Ascending aorta (tissue), 2 donors: ENCODE results near the gene ARL6IP4. TPM values are rescaled to one million over a fixed set of nuclear protein-coding genes. Genes with fewer than 3 reads are reported as not detected.

Source experiments
- DNase-seq, 2 donors: peaks; one replicate each; pipeline ENCODE4 v3.0.0-alpha.2; 2019; ENCODE audit warnings: low spot score in 2 of 2
- H3K27ac ChIP-seq, 2 donors: fragments of 200-600 bp; sonication (generic); one replicate each; pipeline ENCODE4 v1.5.1; 2016 to 2017; ENCODE audit warnings: mild to moderate bottlenecking in 1 of 2
- H3K27me3 ChIP-seq: fragments of 200-600 bp; sonication (generic); one replicate; pipeline ENCODE4 v1.5.1; 2017
- H3K36me3 ChIP-seq, 2 donors: fragments of 200-600 bp; sonication (generic); one replicate each; pipeline ENCODE4 v1.5.1; 2016
- H3K4me1 ChIP-seq, 2 donors: fragments of 200-600 bp; sonication (generic); one replicate each; pipeline ENCODE4 v1.5.1; 2016 to 2017; ENCODE audit warnings: mild to moderate bottlenecking in 1 of 2
- H3K4me3 ChIP-seq, 2 donors: fragments of 200-600 bp; sonication (generic); one replicate each; pipeline ENCODE4 v1.5.1; 2016 to 2017; ENCODE audit warnings: mild to moderate bottlenecking in 1 of 2
- H3K9me3 ChIP-seq, 2 donors: fragments of 200-600 bp; sonication (generic); one replicate each; pipeline ENCODE4 v1.5.1; 2016
- CTCF ChIP-seq, 3 experiments: fragments of 200-600 bp in 2 of 3; fragments of 450-650 bp in 1 of 3; sonication (generic) in 2 of 3; IDR thresholded peaks; one replicate each; pipeline ENCODE4 v1.5.1; 2016 to 2019; ENCODE audit warnings: antibody characterized with exemption in 3 of 3, mild to moderate bottlenecking in 1 of 3, moderate library complexity in 1 of 3
- intact Hi-C: fragments of 100-400 bp; cut with DNase I; formaldehyde crosslinking; loops from one replicate; pipeline ENCODE4 v1.15.1; 2023
- total RNA-seq: library from RNA; depleted of rRNA; stranded (reverse); fragments of >200 nt; gene quantifications from one replicate; pipeline ENCODE4 v1.1.0, GENCODE V29; 2016

The ARL6IP4 gene
- total RNA-seq, 1 donor from 2014 or later, result 197 TPM

- no peak overlapping the region for H3K4me3 ChIP-seq
- H3K27me3 ChIP-seq, result no peaks in the 10 kb centered on the region
- H3K4me1 ChIP-seq, result no peaks in the 10 kb centered on the region
- H3K36me3 ChIP-seq, result peaks cover 0 to 4% of the 10 kb centered on the region in 2 donors
- no peak for TF ChIP-seq CTCF (IDR thresholded peaks at IDR 0.05)
- DNase-seq, result no peak
- no peak overlapping the region for H3K27ac ChIP-seq
- no peaks in the 10 kb centered on the region for H3K9me3 ChIP-seq
- intact Hi-C loops, result no loop called here
Measured at GRCh38 chr12:123026094-123026853, 45.8 kb downstream of the ARL6IP4 start.

GRCh38 chr12:123027726-123028445 lies 47.4 kb downstream of the ARL6IP4 start:
- H3K4me3 ChIP-seq, result no peak overlapping the region
- H3K4me1 ChIP-seq, result no peaks in the 10 kb centered on the region
- H3K27me3 ChIP-seq, result no peaks in the 10 kb centered on the region
- H3K27ac ChIP-seq, result no peak overlapping the region
- TF ChIP-seq CTCF (IDR thresholded peaks at IDR 0.05), result no peak
- H3K9me3 ChIP-seq, result no peaks in the 10 kb centered on the region
- peaks cover 4 to 8% of the 10 kb centered on the region in 2 donors for H3K36me3 ChIP-seq
- intact Hi-C loops, result no loop called here
- DNase-seq, result no peak

- DNase-seq, result no peak
- TF ChIP-seq CTCF (IDR thresholded peaks at IDR 0.05), result no peak
- no peak overlapping the region for H3K4me3 ChIP-seq
- peaks cover 4 to 14% of the 10 kb centered on the region in 2 donors for H3K36me3 ChIP-seq
- H3K4me1 ChIP-seq, result no peaks in the 10 kb centered on the region
- no peaks in the 10 kb centered on the region for H3K27me3 ChIP-seq
- no peak overlapping the region for H3K27ac ChIP-seq
- intact Hi-C loops, result no loop called here
- no peaks in the 10 kb centered on the region for H3K9me3 ChIP-seq
Measured at GRCh38 chr12:123028475-123028874, 48.0 kb downstream of the ARL6IP4 start.

GRCh38 chr12:123029550-123029949 lies 49.1 kb downstream of the ARL6IP4 start:
- Histone ChIP-seq H3K27ac (no peak overlapping the region), H3K27me3 (no peaks in the 10 kb centered on the region), H3K9me3 (no peaks in the 10 kb centered on the region), H3K4me1 (no peaks in the 10 kb centered on the region), H3K4me3 (no peak overlapping the region), H3K36me3 (peaks cover 4 to 21% of the 10 kb centered on the region in 2 donors)
- no peak for DNase-seq
- intact Hi-C loops, result no loop called here
- TF ChIP-seq CTCF (IDR thresholded peaks at IDR 0.05), result no peak

- DNase-seq, result no peak
- no peaks in the 10 kb centered on the region for H3K9me3 ChIP-seq
- H3K4me1 ChIP-seq, result no peaks in the 10 kb centered on the region
- H3K4me3 ChIP-seq, result no peak overlapping the region
- peaks cover 4 to 21% of the 10 kb centered on the region in 2 donors for H3K36me3 ChIP-seq
- no peaks in the 10 kb centered on the region for H3K27me3 ChIP-seq
- H3K27ac ChIP-seq, result no peak overlapping the region
- no peak for TF ChIP-seq CTCF (IDR thresholded peaks at IDR 0.05)
- intact Hi-C loops, result no loop called here
Measured at GRCh38 chr12:123030686-123031085, 50.2 kb downstream of the ARL6IP4 start.
